HCT116 (cell line): ENCODE data around the gene ANKRD6. TPM values are rescaled to one million over a fixed set of nuclear protein-coding genes. Genes with fewer than 3 reads are reported as not detected.

Source experiments
- ATAC-seq: fragments of 200-7000 bp; cut with Tn5 transposase; 2 replicates; pipeline ENCODE4 v1.9.1; 2020; ENCODE audit warnings: mild to moderate bottlenecking, moderate library complexity
- BruUV-seq: library from RNA; stranded (reverse); fragments of 400-500 nt; replicated peaks from 2 replicates; lab custom pipeline; 2021; lab: Mats Ljungman, UMichigan
- CTCF ChIA-PET: fragments of 300-600 bp; sonication (Branson Sonifier 250); formaldehyde crosslinking; loops from one replicate; lab custom pipeline; 2021; ENCODE audit warnings: antibody characterized with exemption; lab: Charles Lee
- POLR2A ChIA-PET: fragments of 300-600, 350-600 bp; sonication (Branson Sonifier 250); formaldehyde crosslinking; loops from one replicate; lab custom pipeline; 2021; ENCODE audit warnings: antibody characterized with exemption; lab: Charles Lee
- RAD21 ChIA-PET, 2 experiments: fragments of 300-600 bp; sonication (Branson Sonifier 250); formaldehyde crosslinking; loops; one replicate each; lab custom pipeline; 2023; ENCODE audit warnings: low total read pairs in 2 of 2; ENCODE audit not compliant: uncharacterized antibody in 2 of 2, unreplicated experiment in 2 of 2, low non-redundant PET in 1 of 2; lab: Charles Lee
- DNase-seq: peaks from one replicate; pipeline ENCODE4 v3.0.0-alpha.2; 2010; ENCODE audit warnings: low read depth, low spot score
- H2AFZ ChIP-seq: fragments of 200-600 bp; shearing (Covaris generic), sonication (generic); 2 replicates; pipeline ENCODE4 v1.6.1; 2017; ENCODE audit warnings: low read depth, mixed run types, mixed read lengths, antibody characterized with exemption, low read length; ENCODE audit not compliant: poor library complexity, severe bottlenecking
- H3K27ac ChIP-seq: 2 replicates; pipeline ENCODE4 v1.5.1; 2012; ENCODE audit warnings: low read depth, low read length
- H3K27me3 ChIP-seq: fragments of 200-600 bp; sonication (generic); 2 replicates; pipeline ENCODE4 v1.6.1; 2016; ENCODE audit warnings: mixed run types, low read length, mixed read lengths; ENCODE audit not compliant: insufficient read depth
- H3K36me3 ChIP-seq, 2 experiments: fragments of 200-500 bp in 1 of 2; fragments of 200-600 bp in 1 of 2; sonication (Bioruptor generic) in 1 of 2; sonication (generic) in 1 of 2; 2 replicates each; pipeline versions ENCODE4 v1.5.1 to v1.6.1; 2014 to 2016; ENCODE audit warnings: low read length in 2 of 2, inconsistent platforms in 1 of 2, mixed read lengths in 1 of 2, mixed run types in 1 of 2; ENCODE audit not compliant: insufficient read depth in 2 of 2, control insufficient read depth in 1 of 2
- H3K4me1 ChIP-seq, 2 experiments: fragments of 200-600 bp in 1 of 2; sonication (generic) in 1 of 2; 2 replicates each; pipeline versions ENCODE4 v1.5.1 to v1.6.1; 2012 to 2017; ENCODE audit warnings: low read length in 2 of 2, inconsistent platforms in 1 of 2, mild to moderate bottlenecking in 1 of 2, mixed read lengths in 1 of 2, mixed run types in 1 of 2, moderate library complexity in 1 of 2; ENCODE audit not compliant: insufficient read depth in 2 of 2, control insufficient read depth in 1 of 2
- H3K4me2 ChIP-seq: fragments of 200-600 bp; sonication (generic); 2 replicates; pipeline ENCODE4 v1.6.1; 2017; ENCODE audit warnings: mixed run types, low read length, mixed read lengths
- H3K4me3 ChIP-seq, 2 experiments: fragments of 200-600 bp in 1 of 2; sonication (generic) in 1 of 2; replicated peaks in 1 of 2; 2 replicates each; pipeline ENCODE4 v1.5.1; 2011 to 2016; ENCODE audit warnings: low read length in 2 of 2, control low read depth in 1 of 2, low read depth in 1 of 2, mild to moderate bottlenecking in 1 of 2, mixed read lengths in 1 of 2, mixed run types in 1 of 2
- H3K79me2 ChIP-seq: fragments of 200-600 bp; sonication (generic); 2 replicates; pipeline ENCODE4 v1.6.1; 2017; ENCODE audit warnings: mild to moderate bottlenecking, mixed run types, low read length, moderate library complexity, mixed read lengths; ENCODE audit not compliant: insufficient read depth
- H3K9ac ChIP-seq: fragments of 200-600 bp; sonication (generic); 2 replicates; pipeline ENCODE4 v1.6.1; 2016; ENCODE audit warnings: low read length, mixed read lengths
- H3K9me2 ChIP-seq: fragments of 200-600 bp; sonication (generic), shearing (Covaris generic); 2 replicates; pipeline ENCODE4 v1.6.1; 2017; ENCODE audit warnings: mixed run types, mild to moderate bottlenecking, moderate library complexity; ENCODE audit not compliant: insufficient read depth
- H3K9me3 ChIP-seq, 2 experiments: fragments of 200-500 bp in 1 of 2; fragments of 200-600 bp in 1 of 2; sonication (Bioruptor generic) in 1 of 2; sonication (generic) in 1 of 2; 2 replicates each; pipeline ENCODE4 v1.6.1; 2014 to 2017; ENCODE audit warnings: low read length in 2 of 2, mixed read lengths in 2 of 2, inconsistent platforms in 1 of 2, low read depth in 1 of 2, mild to moderate bottlenecking in 1 of 2, mixed run types in 1 of 2, moderate library complexity in 1 of 2; ENCODE audit not compliant: control insufficient read depth in 1 of 2, insufficient read depth in 1 of 2
- H4K20me1 ChIP-seq: fragments of 200-600 bp; sonication (generic), shearing (Covaris generic); 2 replicates; pipeline ENCODE4 v1.6.1; 2017; ENCODE audit warnings: mixed run types, mild to moderate bottlenecking, moderate library complexity; ENCODE audit not compliant: insufficient read depth
- CBX3 ChIP-seq: IDR thresholded peaks from 2 replicates; pipeline ENCODE4 v1.6.1; 2012; ENCODE audit warnings: low read depth
- CEBPB ChIP-seq: IDR thresholded peaks from 2 replicates; pipeline ENCODE4 v1.6.1; 2012; ENCODE audit warnings: low read depth
- EGR1 ChIP-seq: IDR thresholded peaks from 2 replicates; pipeline ENCODE4 v1.6.1; 2012; ENCODE audit warnings: low read depth
- ELF1 ChIP-seq: IDR thresholded peaks from 2 replicates; pipeline ENCODE4 v1.6.1; 2012; ENCODE audit warnings: low read depth, borderline replicate concordance
- EZH2 ChIP-seq: fragments of 200-600 bp; sonication (generic); IDR thresholded peaks from 2 replicates; pipeline ENCODE4 v1.6.1; 2017; ENCODE audit warnings: antibody characterized with exemption, mixed run types
- FOSL1 ChIP-seq: IDR thresholded peaks from 2 replicates; pipeline ENCODE4 v1.6.1; 2012; ENCODE audit warnings: low read depth
- JUND ChIP-seq: IDR thresholded peaks from 2 replicates; pipeline ENCODE4 v1.6.1; 2012
- POLR2AphosphoS5 ChIP-seq: IDR thresholded peaks from 2 replicates; pipeline ENCODE4 v1.6.1; 2011; ENCODE audit warnings: mild to moderate bottlenecking, low read depth, low read length, moderate library complexity
- RAD21 ChIP-seq: IDR thresholded peaks from 2 replicates; pipeline ENCODE4 v1.6.1; 2012; ENCODE audit warnings: low read depth, mild to moderate bottlenecking
- REST ChIP-seq: IDR thresholded peaks from 2 replicates; pipeline ENCODE4 v1.6.1; 2012; ENCODE audit warnings: low read depth
- SIN3A ChIP-seq: IDR thresholded peaks from 2 replicates; pipeline ENCODE4 v1.6.1; 2012; ENCODE audit warnings: low read depth
- SP1 ChIP-seq: IDR thresholded peaks from 2 replicates; pipeline ENCODE4 v1.6.1; 2012; ENCODE audit warnings: low read depth
- SRF ChIP-seq: IDR thresholded peaks from 2 replicates; pipeline ENCODE4 v1.6.1; 2012; ENCODE audit warnings: low read depth
- YY1 ChIP-seq: IDR thresholded peaks from 2 replicates; pipeline ENCODE4 v1.6.1; 2011; ENCODE audit warnings: low read length, low read depth, moderate library complexity, mild to moderate bottlenecking; ENCODE audit not compliant: insufficient replicate concordance; ENCODE audit errors: extremely low read depth
- ZNF274 ChIP-seq: fragments of 200-500 bp; sonication (Bioruptor generic); IDR thresholded peaks from 2 replicates; pipeline ENCODE4 v1.6.1; 2014; ENCODE audit warnings: mild to moderate bottlenecking, low read depth, low read length, inconsistent platforms
- intact Hi-C: fragments of 100-400 bp; cut with micrococcal nuclease; formaldehyde crosslinking; loops from 2 replicates; pipeline ENCODE4 v1.10.0; 2022
- total RNA-seq: library from RNA; stranded (reverse); gene quantifications from one replicate; pipeline ENCODE4 v1.2.1, GENCODE V29; 2021; ENCODE audit not compliant: unreplicated experiment
- TF ChIP-seq, protein P1 (sequence below): IDR thresholded peaks from 2 replicates; pipeline ENCODE4 v1.6.1; 2012
- TF ChIP-seq, protein P2 (sequence below), 3 experiments: fragments of 200-600 bp in 1 of 3; sonication (generic) in 1 of 3; IDR thresholded peaks in 2 of 3; conservative IDR thresholded peaks in 1 of 3; 2 replicates each; pipeline ENCODE4 v1.5.1; 2012 to 2017; ENCODE audit warnings: low read depth in 2 of 3, low read length in 2 of 3, antibody characterized with exemption in 1 of 3, borderline replicate concordance in 1 of 3, control low read depth in 1 of 3, mild to moderate bottlenecking in 1 of 3, mixed read lengths in 1 of 3, mixed run types in 1 of 3, moderate library complexity in 1 of 3; ENCODE audit not compliant: insufficient read depth in 1 of 3
- TF ChIP-seq, protein P3 (sequence below): IDR thresholded peaks from 2 replicates; pipeline ENCODE4 v1.6.1; 2012
- TF ChIP-seq, protein P4 (sequence below): IDR thresholded peaks from 2 replicates; pipeline ENCODE4 v1.6.1; 2011; ENCODE audit warnings: mild to moderate bottlenecking, low read length, moderate library complexity; ENCODE audit not compliant: insufficient replicate concordance; ENCODE audit errors: extremely low read depth

The ANKRD6 gene
- total RNA-seq, 1 experiment from 2014 or later: 9.9 TPM

GRCh38 chr6:89483111-89483720, 50.3 kb downstream of the ANKRD6 start (continued):
- no peak for TF ChIP-seq RAD21

DNA sequence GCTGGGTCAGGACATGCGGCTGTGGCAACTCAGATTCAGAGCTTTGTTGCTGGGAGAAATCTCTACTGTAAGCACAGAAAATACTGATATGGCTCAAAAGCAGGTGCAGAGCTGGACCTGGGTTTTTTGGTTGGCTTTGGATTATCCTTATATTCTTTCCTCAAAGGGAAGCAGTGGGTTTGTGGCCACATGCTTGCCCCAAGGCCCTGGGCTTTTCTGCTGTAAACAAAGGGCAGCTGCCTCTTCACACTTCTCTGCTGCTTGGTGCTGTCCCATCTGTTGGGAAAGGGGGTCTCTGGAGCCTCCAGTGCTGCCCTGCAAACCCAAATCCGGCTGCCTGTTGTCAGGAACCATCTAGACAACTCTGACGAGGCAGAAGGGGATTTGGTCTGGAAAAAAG, 52.4 kb downstream of the ANKRD6 start:
- H3K9me2 ChIP-seq: no peaks in the 10 kb centered on the region
- no peak overlapping the region for H3K27ac ChIP-seq
- ChIA-PET POLR2A (no interaction called here), RAD21 (no interaction called here), CTCF (no interaction called here)
- H4K20me1 ChIP-seq: no peaks in the 10 kb centered on the region
- ATAC-seq (no peak), DNase-seq (no peak)
- H3K4me3 ChIP-seq: no peak overlapping the region
- H3K79me2 ChIP-seq: no peaks in the 10 kb centered on the region
- no peaks in the 10 kb centered on the region for H3K9me3 ChIP-seq
- H3K27me3 ChIP-seq: no peaks in the 10 kb centered on the region
- H2AFZ ChIP-seq: no peak overlapping the region
- H3K9ac ChIP-seq: no peak overlapping the region
- no TSS peak for BruUV-seq
- no peak overlapping the region for H3K4me2 ChIP-seq
- intact Hi-C loops: no loop called here
- H3K4me1 ChIP-seq: no peaks in the 10 kb centered on the region
- no peaks in the 10 kb centered on the region for H3K36me3 ChIP-seq
- TF ChIP-seq ZNF274 (no peak), FOSL1 (no peak), CEBPB (no peak), YY1 (no peak), RAD21 (no peak), CBX3 (no peak), POLR2AphosphoS5 (no peak), SP1 (no peak), JUND (no peak), SIN3A (no peak), REST (no peak), EZH2 (no peak), EGR1 (no peak), ELF1 (no peak), SRF (no peak)
- TF ChIP-seq, protein P1, sequence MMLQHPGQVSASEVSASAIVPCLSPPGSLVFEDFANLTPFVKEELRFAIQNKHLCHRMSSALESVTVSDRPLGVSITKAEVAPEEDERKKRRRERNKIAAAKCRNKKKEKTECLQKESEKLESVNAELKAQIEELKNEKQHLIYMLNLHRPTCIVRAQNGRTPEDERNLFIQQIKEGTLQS: no peak
- TF ChIP-seq, protein P2, sequence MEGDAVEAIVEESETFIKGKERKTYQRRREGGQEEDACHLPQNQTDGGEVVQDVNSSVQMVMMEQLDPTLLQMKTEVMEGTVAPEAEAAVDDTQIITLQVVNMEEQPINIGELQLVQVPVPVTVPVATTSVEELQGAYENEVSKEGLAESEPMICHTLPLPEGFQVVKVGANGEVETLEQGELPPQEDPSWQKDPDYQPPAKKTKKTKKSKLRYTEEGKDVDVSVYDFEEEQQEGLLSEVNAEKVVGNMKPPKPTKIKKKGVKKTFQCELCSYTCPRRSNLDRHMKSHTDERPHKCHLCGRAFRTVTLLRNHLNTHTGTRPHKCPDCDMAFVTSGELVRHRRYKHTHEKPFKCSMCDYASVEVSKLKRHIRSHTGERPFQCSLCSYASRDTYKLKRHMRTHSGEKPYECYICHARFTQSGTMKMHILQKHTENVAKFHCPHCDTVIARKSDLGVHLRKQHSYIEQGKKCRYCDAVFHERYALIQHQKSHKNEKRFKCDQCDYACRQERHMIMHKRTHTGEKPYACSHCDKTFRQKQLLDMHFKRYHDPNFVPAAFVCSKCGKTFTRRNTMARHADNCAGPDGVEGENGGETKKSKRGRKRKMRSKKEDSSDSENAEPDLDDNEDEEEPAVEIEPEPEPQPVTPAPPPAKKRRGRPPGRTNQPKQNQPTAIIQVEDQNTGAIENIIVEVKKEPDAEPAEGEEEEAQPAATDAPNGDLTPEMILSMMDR (IDR thresholded peaks at IDR 0.05 in 2 of 3, conservative IDR thresholded peaks at IDR 0.05 in 1 of 3; ENCODE audit: borderline replicate concordance in 1 of 3, insufficient read depth in 1 of 3, low read depth in 2 of 3, low read length in 2 of 3): no peak
- TF ChIP-seq, protein P3, sequence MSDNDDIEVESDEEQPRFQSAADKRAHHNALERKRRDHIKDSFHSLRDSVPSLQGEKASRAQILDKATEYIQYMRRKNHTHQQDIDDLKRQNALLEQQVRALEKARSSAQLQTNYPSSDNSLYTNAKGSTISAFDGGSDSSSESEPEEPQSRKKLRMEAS: no peak
- TF ChIP-seq, protein P4, sequence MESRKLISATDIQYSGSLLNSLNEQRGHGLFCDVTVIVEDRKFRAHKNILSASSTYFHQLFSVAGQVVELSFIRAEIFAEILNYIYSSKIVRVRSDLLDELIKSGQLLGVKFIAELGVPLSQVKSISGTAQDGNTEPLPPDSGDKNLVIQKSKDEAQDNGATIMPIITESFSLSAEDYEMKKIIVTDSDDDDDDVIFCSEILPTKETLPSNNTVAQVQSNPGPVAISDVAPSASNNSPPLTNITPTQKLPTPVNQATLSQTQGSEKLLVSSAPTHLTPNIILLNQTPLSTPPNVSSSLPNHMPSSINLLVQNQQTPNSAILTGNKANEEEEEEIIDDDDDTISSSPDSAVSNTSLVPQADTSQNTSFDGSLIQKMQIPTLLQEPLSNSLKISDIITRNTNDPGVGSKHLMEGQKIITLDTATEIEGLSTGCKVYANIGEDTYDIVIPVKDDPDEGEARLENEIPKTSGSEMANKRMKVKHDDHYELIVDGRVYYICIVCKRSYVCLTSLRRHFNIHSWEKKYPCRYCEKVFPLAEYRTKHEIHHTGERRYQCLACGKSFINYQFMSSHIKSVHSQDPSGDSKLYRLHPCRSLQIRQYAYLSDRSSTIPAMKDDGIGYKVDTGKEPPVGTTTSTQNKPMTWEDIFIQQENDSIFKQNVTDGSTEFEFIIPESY: no peak
